ENCODE results near the gene SLC38A3.

SLC38A3 gene

GRCh38 chr3:50192689-50193141 is 12.4 kb upstream of the SLC38A3 start:
- H3K27me3 ChIP-seq (ENCODE audit: insufficient read depth, low read length) = peaks cover 24% of the 10 kb centered on the region
- H2AFZ ChIP-seq (ENCODE audit: low read length, unreplicated experiment) = no peak overlapping the region
- no peak overlapping the region for H3K27ac ChIP-seq (ENCODE audit: low read depth, low read length)
- H3K4me3 ChIP-seq (ENCODE audit: low read depth, low read length) = no peak overlapping the region
- peaks cover 11% of the 10 kb centered on the region for H3K4me1 ChIP-seq (ENCODE audit: control insufficient read depth, insufficient read depth, low read length, unreplicated experiment)
- H3K79me2 ChIP-seq (ENCODE audit: control insufficient read depth, insufficient read depth, low read length, unreplicated experiment) = no peaks in the 10 kb centered on the region
- H3K36me3 ChIP-seq (ENCODE audit: insufficient read depth, low read length) = no peaks in the 10 kb centered on the region

GRCh38 chr3:50193286-50193685 is 11.8 kb upstream of the SLC38A3 start:
- no peak overlapping the region for H2AFZ ChIP-seq (ENCODE audit: low read length, unreplicated experiment)
- H3K79me2 ChIP-seq (ENCODE audit: control insufficient read depth, insufficient read depth, low read length, unreplicated experiment) = no peaks in the 10 kb centered on the region
- H3K4me3 ChIP-seq (ENCODE audit: low read depth, low read length) = no peak overlapping the region
- H3K4me1 ChIP-seq (ENCODE audit: control insufficient read depth, insufficient read depth, low read length, unreplicated experiment) = peaks cover 11% of the 10 kb centered on the region
- no peak overlapping the region for H3K27ac ChIP-seq (ENCODE audit: low read depth, low read length)
- no peaks in the 10 kb centered on the region for H3K36me3 ChIP-seq (ENCODE audit: insufficient read depth, low read length)
- H3K27me3 ChIP-seq (ENCODE audit: insufficient read depth, low read length) = peaks cover 24% of the 10 kb centered on the region

GRCh38 chr3:50193746-50194127 is 11.3 kb upstream of the SLC38A3 start:
- H2AFZ ChIP-seq (ENCODE audit: low read length, unreplicated experiment) = no peak overlapping the region
- H3K36me3 ChIP-seq (ENCODE audit: insufficient read depth, low read length) = no peaks in the 10 kb centered on the region
- peaks cover 24% of the 10 kb centered on the region for H3K27me3 ChIP-seq (ENCODE audit: insufficient read depth, low read length)
- H3K79me2 ChIP-seq (ENCODE audit: control insufficient read depth, insufficient read depth, low read length, unreplicated experiment) = no peaks in the 10 kb centered on the region
- no peak overlapping the region for H3K27ac ChIP-seq (ENCODE audit: low read depth, low read length)
- peaks cover 11% of the 10 kb centered on the region for H3K4me1 ChIP-seq (ENCODE audit: control insufficient read depth, insufficient read depth, low read length, unreplicated experiment)
- H3K4me3 ChIP-seq (ENCODE audit: low read depth, low read length) = no peak overlapping the region

- no peak overlapping the region for H3K27ac ChIP-seq (ENCODE audit: low read depth, low read length)
- no peak overlapping the region; the same call in 1 of the 2 replicates for H3K4me3 ChIP-seq (ENCODE audit: low read depth, low read length)
- peaks cover 11% of the 10 kb centered on the region for H3K4me1 ChIP-seq (ENCODE audit: control insufficient read depth, insufficient read depth, low read length, unreplicated experiment)
- no peaks in the 10 kb centered on the region for H3K36me3 ChIP-seq (ENCODE audit: insufficient read depth, low read length)
- peaks cover 24% of the 10 kb centered on the region for H3K27me3 ChIP-seq (ENCODE audit: insufficient read depth, low read length)
- H3K79me2 ChIP-seq (ENCODE audit: control insufficient read depth, insufficient read depth, low read length, unreplicated experiment) = no peaks in the 10 kb centered on the region
- H2AFZ ChIP-seq (ENCODE audit: low read length, unreplicated experiment) = peak overlapping the region; percentile 35
Observed at GRCh38 chr3:50194128-50194902, 10.8 kb upstream of the SLC38A3 start.

GRCh38 chr3:50194903-50195500 is 10.1 kb upstream of the SLC38A3 start:
- Histone ChIP-seq H3K36me3 (ENCODE audit: insufficient read depth, low read length) (no peaks in the 10 kb centered on the region), H2AFZ (ENCODE audit: low read length, unreplicated experiment) (peak overlapping the region; percentile 35), H3K4me3 (ENCODE audit: low read depth, low read length) (no peak overlapping the region; the same call in 1 of the 2 replicates), H3K27ac (ENCODE audit: low read depth, low read length) (no peak overlapping the region), H3K79me2 (ENCODE audit: control insufficient read depth, insufficient read depth, low read length, unreplicated experiment) (no peaks in the 10 kb centered on the region), H3K27me3 (ENCODE audit: insufficient read depth, low read length) (peaks cover 24% of the 10 kb centered on the region), H3K4me1 (ENCODE audit: control insufficient read depth, insufficient read depth, low read length, unreplicated experiment) (peaks cover 11% of the 10 kb centered on the region)

- no peak overlapping the region for H3K4me3 ChIP-seq (ENCODE audit: low read depth, low read length)
- no peaks in the 10 kb centered on the region for H3K36me3 ChIP-seq (ENCODE audit: insufficient read depth, low read length)
- peaks cover 24% of the 10 kb centered on the region for H3K27me3 ChIP-seq (ENCODE audit: insufficient read depth, low read length)
- H3K79me2 ChIP-seq (ENCODE audit: control insufficient read depth, insufficient read depth, low read length, unreplicated experiment) = no peaks in the 10 kb centered on the region
- peaks cover 11% of the 10 kb centered on the region for H3K4me1 ChIP-seq (ENCODE audit: control insufficient read depth, insufficient read depth, low read length, unreplicated experiment)
- H3K27ac ChIP-seq (ENCODE audit: low read depth, low read length) = no peak overlapping the region
- H2AFZ ChIP-seq (ENCODE audit: low read length, unreplicated experiment) = no peak overlapping the region
Observed at GRCh38 chr3:50195501-50196252, 9.4 kb upstream of the SLC38A3 start.

- no peak overlapping the region for H2AFZ ChIP-seq (ENCODE audit: low read length, unreplicated experiment)
- no peaks in the 10 kb centered on the region for H3K36me3 ChIP-seq (ENCODE audit: insufficient read depth, low read length)
- H3K4me1 ChIP-seq (ENCODE audit: control insufficient read depth, insufficient read depth, low read length, unreplicated experiment) = peaks cover 11% of the 10 kb centered on the region
- no peak overlapping the region for H3K4me3 ChIP-seq (ENCODE audit: low read depth, low read length)
- H3K27me3 ChIP-seq (ENCODE audit: insufficient read depth, low read length) = peaks cover 24% of the 10 kb centered on the region
- no peak overlapping the region for H3K27ac ChIP-seq (ENCODE audit: low read depth, low read length)
- no peaks in the 10 kb centered on the region for H3K79me2 ChIP-seq (ENCODE audit: control insufficient read depth, insufficient read depth, low read length, unreplicated experiment)
Observed at GRCh38 chr3:50196253-50196801, 8.7 kb upstream of the SLC38A3 start.

- H3K4me3 ChIP-seq (ENCODE audit: low read depth, low read length) = no peak overlapping the region
- H3K79me2 ChIP-seq (ENCODE audit: control insufficient read depth, insufficient read depth, low read length, unreplicated experiment) = no peaks in the 10 kb centered on the region
- peaks cover 33% of the 10 kb centered on the region for H3K27me3 ChIP-seq (ENCODE audit: insufficient read depth, low read length)
- peaks cover 3% of the 10 kb centered on the region for H3K4me1 ChIP-seq (ENCODE audit: control insufficient read depth, insufficient read depth, low read length, unreplicated experiment)
- no peak overlapping the region for H2AFZ ChIP-seq (ENCODE audit: low read length, unreplicated experiment)
- no peaks in the 10 kb centered on the region for H3K36me3 ChIP-seq (ENCODE audit: insufficient read depth, low read length)
- no peak overlapping the region for H3K27ac ChIP-seq (ENCODE audit: low read depth, low read length)
Observed at GRCh38 chr3:50201573-50202315, 3.3 kb upstream of the SLC38A3 start.

- peaks cover 34% of the 10 kb centered on the region for H3K27me3 ChIP-seq (ENCODE audit: insufficient read depth, low read length)
Observed at GRCh38 chr3:50202353-50203112, 2.5 kb upstream of the SLC38A3 start.

More at GRCh38 chr3:50202353-50203112, 2.5 kb upstream of the SLC38A3 start:
- H3K27ac ChIP-seq (ENCODE audit: low read depth, low read length) = no peak overlapping the region
- H3K36me3 ChIP-seq (ENCODE audit: insufficient read depth, low read length) = no peaks in the 10 kb centered on the region
- no peak overlapping the region for H3K4me3 ChIP-seq (ENCODE audit: low read depth, low read length)
- peaks cover 3% of the 10 kb centered on the region for H3K4me1 ChIP-seq (ENCODE audit: control insufficient read depth, insufficient read depth, low read length, unreplicated experiment)
- no peaks in the 10 kb centered on the region for H3K79me2 ChIP-seq (ENCODE audit: control insufficient read depth, insufficient read depth, low read length, unreplicated experiment)
- no peak overlapping the region for H2AFZ ChIP-seq (ENCODE audit: low read length, unreplicated experiment)
